ENCODE results near the gene ENPEP.

GRCh38 chr4:110612631-110613269, 136.8 kb downstream of the ENPEP start:
- TF ChIP-seq CTCF (conservative IDR thresholded peaks at IDR 0.05; ENCODE audit: low read length), result no peak
- no peak for TF ChIP-seq EZH2phosphoT487 (IDR thresholded peaks at IDR 0.05; ENCODE audit: borderline replicate concordance, low read depth, low read length)
